HepG2 (cell line): ENCODE data around the gene DIP2C. TPM values are rescaled to one million over a fixed set of nuclear protein-coding genes. Genes with fewer than 3 reads are reported as not detected.

Source experiments
- ATAC-seq: fragments of 200-7000 bp; cut with Tn5 transposase; 3 replicates; pipeline ENCODE4 v1.9.1; 2020; ENCODE audit warnings: mild to moderate bottlenecking, moderate library complexity
- BruUV-seq: library from RNA; stranded (reverse); fragments of 400-500 nt; replicated peaks from 2 replicates; lab custom pipeline; 2021; lab: Mats Ljungman, UMichigan
- CTCF ChIA-PET: fragments of 300-600 bp; formaldehyde crosslinking; extraction: SDS; loops from one replicate; lab custom pipeline; 2021; ENCODE audit warnings: low total read pairs, inconsistent platforms, low intra/inter-chr PET ratio; lab: Yijun Ruan, JAX
- POLR2A ChIA-PET: fragments of 350-600 bp; sonication (Branson Sonifier 250); formaldehyde crosslinking; loops from one replicate; lab custom pipeline; 2020; ENCODE audit warnings: antibody characterized with exemption, inconsistent platforms; lab: Yijun Ruan, JAX
- DNase-seq: peaks from one replicate; pipeline ENCODE4 v3.0.0-alpha.2; 2015; ENCODE audit warnings: low spot score
- FAIRE-seq: peaks from 3 replicates; lab custom pipeline; 2011; peaks lifted over from hg19 to GRCh38; lab: Jason Lieb, UNC
- H2AFZ ChIP-seq: one replicate; pipeline ENCODE4 v1.6.1; 2011; ENCODE audit warnings: low read length, inconsistent platforms
- H3K27ac ChIP-seq: fragments of 300-600 bp; 3 replicates; pipeline ENCODE4 v1.8.0; 2011; ENCODE audit warnings: mixed run types, mild to moderate bottlenecking, mixed read lengths, low read length, inconsistent platforms; ENCODE audit not compliant: insufficient read depth; ENCODE audit errors: extremely low read length
- H3K27me3 ChIP-seq, 2 experiments: fragments of 200-600 bp in 1 of 2; 2 replicates in 1 of 2; 3 replicates in 1 of 2; pipeline versions ENCODE4 v1.6.0 to v1.8.0; 2011; ENCODE audit warnings: low read length in 2 of 2, mild to moderate bottlenecking in 2 of 2, moderate library complexity in 2 of 2, inconsistent platforms in 1 of 2; ENCODE audit not compliant: insufficient read depth in 2 of 2, control insufficient read depth in 1 of 2
- H3K36me3 ChIP-seq, 2 experiments: fragments of 200-600 bp in 1 of 2; replicated peaks in 1 of 2; 2 replicates in 1 of 2; 3 replicates in 1 of 2; pipeline versions ENCODE4 v1.5.1 to v1.8.0; 2011; ENCODE audit warnings: low read length in 2 of 2, inconsistent platforms in 1 of 2; ENCODE audit not compliant: insufficient read depth in 2 of 2, control insufficient read depth in 1 of 2
- H3K4me1 ChIP-seq: 2 replicates; pipeline ENCODE4 v1.5.1; 2012; ENCODE audit warnings: low read length, inconsistent platforms; ENCODE audit not compliant: insufficient read depth
- H3K4me2 ChIP-seq: 2 replicates; pipeline ENCODE4 v1.6.0; 2011; ENCODE audit warnings: low read depth, low read length, inconsistent platforms
- H3K4me3 ChIP-seq, 3 experiments: fragments of 200-600 bp in 1 of 3; sonication (generic), shearing (Covaris generic) in 1 of 3; replicated peaks in 1 of 3; 2 replicates each; pipeline ENCODE4 v1.5.1; 2011 to 2016; ENCODE audit warnings: low read length in 3 of 3, inconsistent platforms in 2 of 3, low read depth in 2 of 3, mild to moderate bottlenecking in 2 of 3, control low read depth in 1 of 3, mixed read lengths in 1 of 3; ENCODE audit not compliant: insufficient read depth in 1 of 3
- H3K79me2 ChIP-seq: one replicate; pipeline ENCODE4 v1.6.1; 2011; ENCODE audit warnings: low read length, inconsistent platforms; ENCODE audit not compliant: insufficient read depth
- H3K9ac ChIP-seq: 2 replicates; pipeline ENCODE4 v1.6.0; 2011; ENCODE audit warnings: mild to moderate bottlenecking, low read depth, low read length, inconsistent platforms; ENCODE audit not compliant: insufficient read depth
- H3K9me3 ChIP-seq: 2 replicates; pipeline ENCODE4 v1.5.1; 2012; ENCODE audit warnings: mild to moderate bottlenecking, low read length
- H4K20me1 ChIP-seq: 2 replicates; pipeline ENCODE4 v1.6.0; 2011; ENCODE audit warnings: inconsistent platforms, mild to moderate bottlenecking, low read length, moderate library complexity; ENCODE audit not compliant: insufficient read depth
- CCDC6 ChIP-seq: sonication (generic); formaldehyde crosslinking; IDR thresholded peaks from 2 replicates; pipeline ENCODE4 v1.8.1; 2022; ENCODE audit warnings: mild to moderate bottlenecking, missing genetic modification reagents, moderate library complexity
- FOXM1 ChIP-seq: sonication (generic); formaldehyde crosslinking; IDR thresholded peaks from 2 replicates; pipeline ENCODE4 v1.5.0; 2020; ENCODE audit warnings: missing genetic modification reagents
- GFI1 ChIP-seq: sonication (generic); formaldehyde crosslinking; IDR thresholded peaks from 2 replicates; pipeline ENCODE4 v1.5.0; 2020; ENCODE audit warnings: missing genetic modification reagents, mild to moderate bottlenecking, borderline replicate concordance
- GMEB2 ChIP-seq: IDR thresholded peaks from 2 replicates; pipeline ENCODE4 v1.6.1; 2016; ENCODE audit warnings: missing biosample characterization, missing genetic modification reagents, low read depth
- HOXA3 ChIP-seq: sonication (generic); formaldehyde crosslinking; IDR thresholded peaks from 2 replicates; pipeline ENCODE4 v1.5.0; 2020; ENCODE audit warnings: missing genetic modification reagents
- HOXA5 ChIP-seq: sonication (generic); formaldehyde crosslinking; IDR thresholded peaks from 2 replicates; pipeline ENCODE4 v1.4.0; 2020; ENCODE audit warnings: missing genetic modification reagents
- IKZF4 ChIP-seq: sonication (generic); formaldehyde crosslinking; IDR thresholded peaks from 2 replicates; pipeline ENCODE4 v1.5.1; 2020; ENCODE audit warnings: borderline replicate concordance, mild to moderate bottlenecking, low read depth, missing genetic modification reagents; ENCODE audit errors: not compliant biosample characterization
- KDM5A ChIP-seq: fragments of 200-600 bp; sonication (generic); IDR thresholded peaks from 2 replicates; pipeline ENCODE4 v1.7.0; 2018; ENCODE audit warnings: antibody characterized with exemption, mild to moderate bottlenecking, low read length, borderline replicate concordance
- NFE2L2 ChIP-seq: fragments of 150-350 bp; IDR thresholded peaks from 2 replicates; pipeline ENCODE4 v1.6.1; 2014; ENCODE audit warnings: low read length
- NFIC ChIP-seq: IDR thresholded peaks from 2 replicates; pipeline ENCODE4 v1.6.1; 2012; ENCODE audit warnings: mild to moderate bottlenecking, low read length, inconsistent platforms
- NRL ChIP-seq: sonication (generic); formaldehyde crosslinking; IDR thresholded peaks from 2 replicates; pipeline ENCODE4 v1.5.0; 2020; ENCODE audit warnings: missing genetic modification reagents, mild to moderate bottlenecking, moderate library complexity, borderline replicate concordance
- PHB2 ChIP-seq: fragments of 450-650 bp; IDR thresholded peaks from 2 replicates; pipeline ENCODE4 v1.6.1; 2018; ENCODE audit not compliant: partially characterized antibody
- RORA ChIP-seq: sonication (generic); formaldehyde crosslinking; IDR thresholded peaks from 2 replicates; pipeline ENCODE4 v1.5.0; 2020; ENCODE audit warnings: mild to moderate bottlenecking, missing genetic modification reagents, moderate library complexity
- TBX2 ChIP-seq: sonication (generic); formaldehyde crosslinking; IDR thresholded peaks from 2 replicates; pipeline ENCODE4 v1.5.0; 2020; ENCODE audit warnings: missing genetic modification reagents, mild to moderate bottlenecking, borderline replicate concordance
- ZBTB20 ChIP-seq: sonication (generic); formaldehyde crosslinking; IDR thresholded peaks from 2 replicates; pipeline ENCODE4 v1.8.1; 2023; ENCODE audit warnings: missing genetic modification reagents, low read depth, mild to moderate bottlenecking, borderline replicate concordance
- ZFP82 ChIP-seq: sonication (generic); formaldehyde crosslinking; IDR thresholded peaks from 2 replicates; pipeline ENCODE4 v1.5.1; 2020; ENCODE audit warnings: mild to moderate bottlenecking, missing genetic modification reagents, borderline replicate concordance
- ZNF280D ChIP-seq: sonication (generic); formaldehyde crosslinking; IDR thresholded peaks from 2 replicates; pipeline ENCODE4 v1.5.1; 2020; ENCODE audit warnings: mild to moderate bottlenecking, missing genetic modification reagents
- WGBS: methylation state at CpG from one replicate; pipeline ENCODE4 v1.1.6; 2017; ENCODE audit warnings: low lambda C conversion rate; 5-methylcytosine and 5-hydroxymethylcytosine counted together
- in situ Hi-C: cut with HindIII; loops from 2 replicates; pipeline ENCODE4 v1.10.0; 2017; ENCODE audit warnings: low pct_unique_long_range_greater_than_20kb; ENCODE audit not compliant: extremely low pct_ligation_motif_present
- intact Hi-C: fragments of 100-400 bp; cut with micrococcal nuclease; formaldehyde crosslinking; loops from one replicate; pipeline ENCODE4 v1.10.0; 2022; ENCODE audit not compliant: unreplicated experiment
- polyA plus RNA-seq, 8 experiments: library from polyadenylated mRNA; depleted of rRNA in 3 of 8; stranded (reverse) in 7 of 8; unstranded in 1 of 8; fragments of >200 nt; fragmentation: Illumina TruSeq in 4 of 8; extraction: Trizol in 4 of 8; gene quantifications; 2 replicates each; pipeline versions ENCODE4 v1.2.1 to v1.2.3, GENCODE V29; 2011 to 2016; ENCODE audit warnings: low read depth in 4 of 8, missing spikeins in 1 of 8, mixed read lengths in 1 of 8; ENCODE audit not compliant: insufficient read depth in 1 of 8
- total RNA-seq, 5 experiments: library from RNA; depleted of rRNA; stranded (reverse); fragments of >200 nt; fragmentation: Illumina TruSeq; extraction: Trizol; gene quantifications; 2 replicates each; pipeline ENCODE4 v1.2.3, GENCODE V29; 2016; ENCODE audit warnings: low read depth in 1 of 5

DIP2C gene
- total and polyA plus RNA-seq, 2 of the 13 experiments (the other 11 are each of a cell fraction or from before 2014, with no cell fraction given), result 2.2 to 2.7 TPM

GRCh38 chr10:650886-651615 lies 38.4 kb downstream of the DIP2C start:
- Histone ChIP-seq H3K27ac (peak overlapping the region; percentile 83), H3K4me1 (peaks cover 30% of the 10 kb centered on the region), H3K36me3 (no peaks in the 10 kb centered on the region; a peak in 1 of 5 replicates), H3K9ac (peak overlapping the region; percentile 82), H3K4me2 (peak overlapping the region; percentile 86), H3K79me2 (peaks cover 26% of the 10 kb centered on the region), H3K27me3 (no peaks in the 10 kb centered on the region), H2AFZ (no peak overlapping the region), H3K9me3 (no peaks in the 10 kb centered on the region), H4K20me1 (no peaks in the 10 kb centered on the region), H3K4me3 (peak overlapping the region; percentile 53 to 75 (median 66))
- BruUV-seq, result no TSS peak
- 90% methylated on average over 17 of the region's 20 CpGs for WGBS
- POLR2A ChIA-PET, result interaction anchor here (1.4 to 1.8 kb wide), 3 partner anchors 10 to 26 kb away, joined by 6 to 21 read pairs (median 14); no protein-coding TSS in a partner anchor
- ATAC-seq (no peak), FAIRE-seq (no peak), DNase-seq (no peak)
- intact Hi-C loops, result no loop called here
- CTCF ChIA-PET, result no interaction called here
- in situ Hi-C loops, result no loop called here
- TF ChIP-seq ZFP82 (CRISPR knock-in tag), result no peak
- no peak for TF ChIP-seq HOXA5
- no peak for TF ChIP-seq TBX2 (CRISPR knock-in tag)
- peak; percentile 9; the same call in 1 of the 2 replicates for TF ChIP-seq ZBTB20 (CRISPR knock-in tag)
- TF ChIP-seq GMEB2, result no peak
- TF ChIP-seq KDM5A, result no peak
- no peak for TF ChIP-seq NFIC
- no peak for TF ChIP-seq FOXM1 (CRISPR knock-in tag)
- no peak for TF ChIP-seq GFI1 (CRISPR knock-in tag)
- no peak for TF ChIP-seq IKZF4 (CRISPR knock-in tag)
- no peak for TF ChIP-seq PHB2
- TF ChIP-seq ZNF280D, result no peak
- TF ChIP-seq NRL (CRISPR knock-in tag), result 0 out of 2 replicates have a peak, but pooled peaks have one; percentile 10
- TF ChIP-seq CCDC6 (CRISPR knock-in tag), result no peak
- TF ChIP-seq NFE2L2, result no peak
- no peak for TF ChIP-seq RORA
- no peak for TF ChIP-seq HOXA3 (CRISPR knock-in tag)
